IMR-90 (cell line): Measurements from ENCODE around the gene VAMP4. TPM values are rescaled to one million over a fixed set of nuclear protein-coding genes. Genes with fewer than 3 reads are reported as not detected.

Experiments used
- ATAC-seq: fragments of 200-7000 bp; cut with Tn5 transposase; 2 replicates; pipeline ENCODE4 v1.9.1; 2020; ENCODE audit warnings: low read depth, mild to moderate bottlenecking, moderate library complexity
- BruUV-seq: library from RNA; stranded (reverse); fragments of 400-500 nt; replicated peaks from 2 replicates; lab custom pipeline; 2021; lab: Mats Ljungman, UMichigan
- CTCF ChIA-PET: fragments of 300-600 bp; formaldehyde crosslinking; extraction: SDS; loops from one replicate; lab custom pipeline; 2021; ENCODE audit warnings: antibody characterized with exemption; lab: Yijun Ruan, JAX
- POLR2A ChIA-PET: fragments of 300-600 bp; sonication (Branson Sonifier 250); formaldehyde crosslinking; loops from one replicate; lab custom pipeline; 2022; ENCODE audit warnings: antibody characterized with exemption; ENCODE audit not compliant: unreplicated experiment; lab: Charles Lee
- DNase-seq: peaks from one replicate; pipeline ENCODE4 v3.0.0; 2013
- H2AFZ ChIP-seq: replicated peaks from 2 replicates; pipeline ENCODE3; 2013; ENCODE audit warnings: low read length, mild to moderate bottlenecking; ENCODE audit not compliant: poor library complexity
- H2AK5ac ChIP-seq: 2 replicates; pipeline ENCODE4 v1.6.1; 2013; ENCODE audit warnings: low read depth, low read length, inconsistent platforms
- H2AK9ac ChIP-seq: replicated peaks from 2 replicates; pipeline ENCODE3; 2013; ENCODE audit warnings: mild to moderate bottlenecking, low read depth, low read length, moderate library complexity; ENCODE audit not compliant: poor library complexity
- H2BK120ac ChIP-seq: 2 replicates; pipeline ENCODE4 v1.6.1; 2013; ENCODE audit warnings: low read depth, low read length, inconsistent platforms
- H2BK15ac ChIP-seq: 3 replicates; pipeline ENCODE4 v1.6.1; 2013; ENCODE audit warnings: low read depth, low read length, inconsistent platforms
- H2BK20ac ChIP-seq: 2 replicates; pipeline ENCODE4 v1.6.1; 2013; ENCODE audit warnings: low read depth, mild to moderate bottlenecking, inconsistent platforms, low read length, moderate library complexity
- H2BK5ac ChIP-seq: 2 replicates; pipeline ENCODE4 v1.6.1; 2013; ENCODE audit warnings: mild to moderate bottlenecking, low read depth, low read length, inconsistent platforms; ENCODE audit not compliant: poor library complexity, severe bottlenecking
- H3K14ac ChIP-seq: replicated peaks from 2 replicates; pipeline ENCODE4 v1.6.1; 2013; ENCODE audit warnings: low read depth, low read length, inconsistent platforms
- H3K18ac ChIP-seq: 2 replicates; pipeline ENCODE4 v1.6.1; 2013; ENCODE audit warnings: low read depth, low read length, control low read depth
- H3K23ac ChIP-seq: 2 replicates; pipeline ENCODE4 v1.6.1; 2013; ENCODE audit warnings: low read depth, low read length, inconsistent platforms
- H3K27ac ChIP-seq: 2 replicates; pipeline ENCODE4 v1.5.1; 2013; ENCODE audit warnings: mild to moderate bottlenecking, control low read depth, low read length; ENCODE audit not compliant: insufficient read depth
- H3K27me3 ChIP-seq: 2 replicates; pipeline ENCODE4 v1.6.1; 2013; ENCODE audit warnings: low read length; ENCODE audit not compliant: control insufficient read depth, insufficient read depth
- H3K36me3 ChIP-seq: 2 replicates; pipeline ENCODE4 v1.6.1; 2013; ENCODE audit warnings: low read length, mixed read lengths; ENCODE audit not compliant: control insufficient read depth, insufficient read depth
- H3K4ac ChIP-seq: 2 replicates; pipeline ENCODE4 v1.6.1; 2013; ENCODE audit warnings: low read depth, low read length, inconsistent platforms
- H3K4me1 ChIP-seq: 2 replicates; pipeline ENCODE4 v1.6.1; 2013; ENCODE audit warnings: low read length, mixed read lengths; ENCODE audit not compliant: control insufficient read depth, insufficient read depth
- H3K4me2 ChIP-seq: 2 replicates; pipeline ENCODE4 v1.6.1; 2013; ENCODE audit warnings: low read depth, mild to moderate bottlenecking, control low read depth, low read length, moderate library complexity
- H3K4me3 ChIP-seq: 2 replicates; pipeline ENCODE4 v1.5.1; 2013; ENCODE audit warnings: low read depth, mild to moderate bottlenecking, control low read depth, low read length, moderate library complexity; ENCODE audit not compliant: insufficient read depth
- H3K56ac ChIP-seq: 2 replicates; pipeline ENCODE4 v1.6.1; 2013; ENCODE audit warnings: low read length, inconsistent platforms; ENCODE audit not compliant: insufficient read depth; ENCODE audit errors: extremely low read depth
- H3K79me1 ChIP-seq, 2 experiments: 2 replicates each; pipeline ENCODE4 v1.6.1; 2013; ENCODE audit warnings: low read length in 2 of 2, inconsistent platforms in 1 of 2, low read depth in 1 of 2
- H3K9ac ChIP-seq: 2 replicates; pipeline ENCODE4 v1.6.1; 2013; ENCODE audit warnings: low read depth, low read length, control low read depth
- H3K9me1 ChIP-seq: 2 replicates; pipeline ENCODE4 v1.6.1; 2013; ENCODE audit warnings: low read length, inconsistent platforms; ENCODE audit not compliant: insufficient read depth
- H3K9me3 ChIP-seq: 2 replicates; pipeline ENCODE4 v1.6.1; 2013; ENCODE audit warnings: low read length; ENCODE audit not compliant: control insufficient read depth, insufficient read depth
- H4K20me1 ChIP-seq: 2 replicates; pipeline ENCODE4 v1.6.1; 2013; ENCODE audit warnings: low read length, inconsistent platforms; ENCODE audit not compliant: insufficient read depth
- H4K5ac ChIP-seq: 2 replicates; pipeline ENCODE4 v1.6.1; 2013; ENCODE audit warnings: mild to moderate bottlenecking, low read depth, low read length, control low read depth
- H4K8ac ChIP-seq, 2 experiments: 2 replicates each; pipeline ENCODE4 v1.6.1; 2013; ENCODE audit warnings: low read depth in 2 of 2, low read length in 2 of 2, control low read depth in 1 of 2, inconsistent platforms in 1 of 2
- H4K91ac ChIP-seq: 2 replicates; pipeline ENCODE4 v1.6.1; 2013; ENCODE audit warnings: low read depth, low read length, inconsistent platforms; ENCODE audit not compliant: insufficient read depth
- CEBPB ChIP-seq: IDR thresholded peaks from 2 replicates; pipeline ENCODE4 v1.6.1; 2012; ENCODE audit warnings: low read depth, low read length, improper control_type of control experiment
- CTCF ChIP-seq: conservative IDR thresholded peaks from 2 replicates; pipeline ENCODE4 v1.5.1; 2012; ENCODE audit warnings: mild to moderate bottlenecking, low read depth, low read length, improper control_type of control experiment
- MAFK ChIP-seq: IDR thresholded peaks from 2 replicates; pipeline ENCODE4 v1.6.1; 2012; ENCODE audit warnings: low read depth, low read length, improper control_type of control experiment
- MAZ ChIP-seq: IDR thresholded peaks from 2 replicates; pipeline ENCODE4 v1.6.1; 2012; ENCODE audit warnings: low read depth, mild to moderate bottlenecking, low read length, improper control_type of control experiment, moderate library complexity, borderline replicate concordance
- MXI1 ChIP-seq: IDR thresholded peaks from 2 replicates; pipeline ENCODE4 v1.6.1; 2012; ENCODE audit warnings: low read depth, mild to moderate bottlenecking, low read length, moderate library complexity, borderline replicate concordance
- NFE2L2 ChIP-seq: fragments of 150-350 bp; IDR thresholded peaks from 2 replicates; pipeline ENCODE4 v1.6.1; 2016; ENCODE audit warnings: low read depth, mild to moderate bottlenecking, low read length
- POLR2A ChIP-seq: IDR thresholded peaks from 2 replicates; pipeline ENCODE4 v1.6.1; 2012; ENCODE audit warnings: mild to moderate bottlenecking, low read depth, low read length
- RAD21 ChIP-seq: IDR thresholded peaks from 2 replicates; pipeline ENCODE4 v1.6.1; 2012; ENCODE audit warnings: low read length, improper control_type of control experiment
- RCOR1 ChIP-seq: IDR thresholded peaks from 2 replicates; pipeline ENCODE4 v1.6.1; 2012; ENCODE audit warnings: mild to moderate bottlenecking, low read length, improper control_type of control experiment; ENCODE audit not compliant: insufficient replicate concordance
- RFX5 ChIP-seq: IDR thresholded peaks from 2 replicates; pipeline ENCODE4 v1.8.0; 2012; ENCODE audit warnings: low read depth, mild to moderate bottlenecking, low read length, moderate library complexity
- WGBS, 2 experiments: methylation state at CpG; one replicate each; pipeline versions ENCODE4 v1.1.5 to v1.1.7; 2013; ENCODE audit warnings: missing lambda C conversion rate in 2 of 2; ENCODE audit not compliant: insufficient read length in 1 of 2; ENCODE audit errors: extremely low coverage in 2 of 2; 5-methylcytosine and 5-hydroxymethylcytosine counted together
- dilution Hi-C: fragments of 300-500 bp; cut with HindIII; formaldehyde crosslinking; loops from one replicate; pipeline ENCODE4 v1.14.3; 2018; ENCODE audit warnings: low sequenced_read_pairs; ENCODE audit not compliant: unreplicated experiment
- in situ Hi-C: fragments of 300-500 bp; cut with MboI; formaldehyde crosslinking; loops from 3 replicates; pipeline ENCODE4 v1.14.3; 2019; ENCODE audit warnings: low sequenced_read_pairs, inconsistent platforms, mixed read lengths
- intact Hi-C: fragments of 100-400 bp; cut with micrococcal nuclease; formaldehyde crosslinking; loops from 2 replicates; pipeline ENCODE4 v1.10.0; 2022
- polyA plus RNA-seq, 3 experiments: library from polyadenylated mRNA; depleted of rRNA; stranded (reverse); fragments of >200 nt; gene quantifications; 2 replicates each; pipeline ENCODE4 v1.2.3, GENCODE V29; 2012; ENCODE audit warnings: low replicate concordance in 1 of 3
- total RNA-seq: library from RNA; depleted of rRNA; stranded (reverse); fragments of >200 nt; gene quantifications from 2 replicates; pipeline ENCODE4 v1.2.3, GENCODE V29; 2012
- TF ChIP-seq, protein P1 (sequence below): fragments of 150-350 bp; IDR thresholded peaks from 2 replicates; pipeline ENCODE4 v1.6.1; 2017; ENCODE audit warnings: mild to moderate bottlenecking, antibody characterized with exemption, low read length, low read depth

The VAMP4 gene
- total and polyA plus RNA-seq, 2 of the 4 experiments (the other 2 are of a cell fraction), result 3.4 to 5.4 TPM

DNA sequence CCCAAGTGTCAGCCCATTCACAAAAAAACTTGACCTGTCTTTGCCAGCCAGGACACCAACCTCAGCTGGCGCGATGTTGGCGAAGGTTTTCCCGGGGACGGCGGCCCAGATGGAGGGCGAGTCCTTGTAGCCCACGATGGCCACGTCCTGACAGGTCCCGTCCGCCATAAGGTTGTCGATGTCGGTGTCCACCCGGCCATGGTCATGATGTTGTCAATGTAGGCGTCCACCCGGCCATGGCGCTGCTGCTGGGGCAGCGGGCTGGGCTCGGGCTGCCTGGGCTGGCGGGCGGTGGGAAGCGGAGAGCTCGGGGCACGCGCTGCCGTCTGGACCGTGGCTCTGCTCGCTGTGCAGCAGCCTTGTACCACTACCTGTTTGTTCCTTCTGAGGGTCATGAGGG, 71.1 kb downstream of the VAMP4 start:
- ChIA-PET POLR2A (no interaction called here), CTCF (no interaction called here)
- H3K14ac ChIP-seq, result no peak overlapping the region
- H2AFZ ChIP-seq, result no peak overlapping the region
- no TSS peak for BruUV-seq
- WGBS, 2 experiments, result 94% methylated on average over 19 of the region's 28 CpGs; no CpG with 5 or more reads in 1 of the 2 experiments
- H3K27ac ChIP-seq, result no peak overlapping the region
- no peak overlapping the region for H4K8ac ChIP-seq
- H3K56ac ChIP-seq, result no peak overlapping the region
- peaks cover 1% of the 10 kb centered on the region for H3K27me3 ChIP-seq
- H2BK120ac ChIP-seq, result no peak overlapping the region
- H2AK9ac ChIP-seq, result no peak overlapping the region
- no peak overlapping the region for H2BK15ac ChIP-seq
- dilution Hi-C loops, result no loop called here
- ATAC-seq (no peak), DNase-seq (no peak)
- TF ChIP-seq MAZ (no peak), CTCF (no peak), RCOR1 (no peak), MXI1 (no peak), MAFK (no peak), CEBPB (no peak), RAD21 (no peak), NFE2L2 (no peak), POLR2A (no peak), RFX5 (no peak)
- TF ChIP-seq, protein P1, sequence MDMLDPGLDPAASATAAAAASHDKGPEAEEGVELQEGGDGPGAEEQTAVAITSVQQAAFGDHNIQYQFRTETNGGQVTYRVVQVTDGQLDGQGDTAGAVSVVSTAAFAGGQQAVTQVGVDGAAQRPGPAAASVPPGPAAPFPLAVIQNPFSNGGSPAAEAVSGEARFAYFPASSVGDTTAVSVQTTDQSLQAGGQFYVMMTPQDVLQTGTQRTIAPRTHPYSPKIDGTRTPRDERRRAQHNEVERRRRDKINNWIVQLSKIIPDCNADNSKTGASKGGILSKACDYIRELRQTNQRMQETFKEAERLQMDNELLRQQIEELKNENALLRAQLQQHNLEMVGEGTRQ, result no peak
- H2AK5ac ChIP-seq, result no peak overlapping the region
- no peaks in the 10 kb centered on the region for H3K36me3 ChIP-seq
- H4K5ac ChIP-seq, result no peak overlapping the region
- H3K79me1 ChIP-seq, result no peaks in the 10 kb centered on the region
- no peaks in the 10 kb centered on the region for H3K4me1 ChIP-seq
- H3K4me3 ChIP-seq, result no peak overlapping the region
- no peak overlapping the region for H3K4ac ChIP-seq
- intact Hi-C loops, result no loop called here
- H2BK20ac ChIP-seq, result no peak overlapping the region
- H4K91ac ChIP-seq, result no peak overlapping the region
- H2BK5ac ChIP-seq, result no peak overlapping the region
- H3K9me3 ChIP-seq, result no peaks in the 10 kb centered on the region
- H3K23ac ChIP-seq, result no peak overlapping the region
- no peak overlapping the region for H3K18ac ChIP-seq
- in situ Hi-C loops, result no loop called here
- no peaks in the 10 kb centered on the region for H4K20me1 ChIP-seq
- no peak overlapping the region for H3K9ac ChIP-seq
- no peak overlapping the region for H3K4me2 ChIP-seq
- no peaks in the 10 kb centered on the region for H3K9me1 ChIP-seq
